GM20000 (cell line): ENCODE measurements around the gene JMJD7.

Source experiments
- DNase-seq: peaks from one replicate; pipeline ENCODE4 v3.0.0; 2012; ENCODE audit warnings: low spot score
- CTCF ChIP-seq: IDR thresholded peaks from 2 replicates; pipeline ENCODE4 v1.5.1; 2012; ENCODE audit warnings: mild to moderate bottlenecking, control low read depth; ENCODE audit errors: extremely low read depth, missing control alignments

JMJD7 gene

GRCh38 chr15:41873711-41874110 lies 45.8 kb downstream of the JMJD7 start:
- TF ChIP-seq CTCF = no peak
- DNase-seq = no peak

- TF ChIP-seq CTCF = no peak
Observed at GRCh38 chr15:41874736-41875135, 46.8 kb downstream of the JMJD7 start.

GRCh38 chr15:41876007-41876406 lies 48.1 kb downstream of the JMJD7 start:
- no peak for TF ChIP-seq CTCF
- DNase-seq = no peak

More at GRCh38 chr15:41874736-41875135, 46.8 kb downstream of the JMJD7 start:
- no peak for DNase-seq

- no peak for TF ChIP-seq CTCF
- DNase-seq = no peak
Observed at GRCh38 chr15:41876689-41877088, 48.8 kb downstream of the JMJD7 start.

GRCh38 chr15:41877631-41878354 lies 49.9 kb downstream of the JMJD7 start:
- no peak for TF ChIP-seq CTCF
- DNase-seq = no peak

GRCh38 chr15:41878355-41878699 lies 50.4 kb downstream of the JMJD7 start:
- DNase-seq = no peak
- no peak for TF ChIP-seq CTCF

GRCh38 chr15:41879321-41879845 lies 51.5 kb downstream of the JMJD7 start:
- no peak for TF ChIP-seq CTCF
- no peak for DNase-seq
